HCEC 1CT (cell line): Measurements from ENCODE around the gene COL5A1.

Experiments
- DNase-seq: peaks from one replicate; pipeline ENCODE4 v3.0.0-alpha.2; 2017

COL5A1 gene

GRCh38 chr9:134626571-134627416 is 14.8 kb upstream of the COL5A1 start:
- DNase-seq = no peak

DNA sequence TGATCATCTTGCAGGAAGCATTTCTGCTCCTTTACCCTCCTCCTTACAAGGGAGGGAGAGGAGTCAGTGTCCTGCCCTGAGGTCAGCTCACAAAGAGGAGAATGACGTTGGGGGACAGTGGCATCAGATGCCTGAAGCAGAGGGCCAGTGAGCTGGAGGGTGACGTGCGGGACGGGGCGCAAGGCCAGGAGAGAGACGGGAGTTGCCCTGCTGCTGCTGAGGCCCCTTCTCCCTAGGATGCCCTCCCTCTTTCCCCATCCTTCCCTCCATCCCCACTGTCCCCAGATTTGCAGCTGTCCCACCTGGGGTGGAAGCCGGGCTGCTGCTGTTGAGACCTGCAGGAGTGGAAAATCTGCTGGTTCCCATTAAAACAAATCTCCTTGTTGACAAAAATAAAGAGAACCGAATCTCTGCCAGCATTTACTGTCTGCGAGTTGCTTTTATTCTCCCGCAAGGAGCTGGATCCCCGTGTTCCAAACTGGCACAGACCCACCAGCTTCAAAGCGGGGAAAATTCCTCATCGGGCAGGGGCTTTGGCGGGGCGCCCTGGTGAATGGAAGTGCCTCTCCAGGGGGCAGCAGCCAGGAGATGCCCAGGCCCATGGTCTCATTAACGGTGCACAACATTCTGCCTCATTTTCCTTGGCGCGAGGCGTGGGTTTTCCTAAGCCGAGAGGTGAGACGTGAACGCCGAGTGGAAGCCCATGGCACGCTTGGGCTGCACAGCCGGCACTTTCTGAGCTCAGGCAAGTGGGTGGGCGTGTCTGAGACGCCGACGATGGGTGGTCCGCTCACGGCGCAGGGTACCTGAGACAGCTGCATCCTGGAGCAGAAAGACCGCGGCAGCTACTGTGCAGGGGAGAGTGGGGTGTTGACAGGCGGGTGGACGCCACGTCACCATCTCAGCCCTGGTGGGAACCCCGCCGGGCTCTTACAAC is 13.9 kb upstream of the COL5A1 start:
- DNase-seq = no peak

- no peak for DNase-seq
Observed at GRCh38 chr9:134628354-134628736, 13.3 kb upstream of the COL5A1 start.

DNA sequence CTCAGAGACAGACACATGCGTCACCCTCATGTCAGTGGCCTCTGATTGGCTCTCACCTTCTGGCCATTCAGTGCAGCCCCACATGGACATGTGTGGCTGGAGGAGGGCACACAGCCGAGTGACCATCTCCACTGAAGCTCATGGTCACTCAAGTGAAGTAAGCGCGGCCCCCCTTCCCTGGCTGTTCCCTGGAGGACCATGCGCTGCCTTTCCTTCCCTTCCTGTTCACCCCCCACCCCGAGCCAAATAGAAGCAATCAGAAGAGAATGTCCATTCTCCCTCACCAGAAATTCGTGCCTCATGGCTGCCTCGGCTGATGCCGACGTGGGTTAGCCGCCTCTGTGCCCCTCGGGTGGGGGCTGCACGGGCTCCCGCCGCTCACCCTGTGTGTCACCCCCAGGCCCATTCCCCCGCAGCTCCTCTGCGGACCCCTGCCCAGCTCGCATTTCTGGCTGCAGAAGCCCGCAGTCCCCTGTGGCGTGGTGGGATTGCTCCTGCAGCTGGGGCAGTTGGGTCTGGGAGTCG is 12.5 kb upstream of the COL5A1 start:
- DNase-seq = no peak

DNA sequence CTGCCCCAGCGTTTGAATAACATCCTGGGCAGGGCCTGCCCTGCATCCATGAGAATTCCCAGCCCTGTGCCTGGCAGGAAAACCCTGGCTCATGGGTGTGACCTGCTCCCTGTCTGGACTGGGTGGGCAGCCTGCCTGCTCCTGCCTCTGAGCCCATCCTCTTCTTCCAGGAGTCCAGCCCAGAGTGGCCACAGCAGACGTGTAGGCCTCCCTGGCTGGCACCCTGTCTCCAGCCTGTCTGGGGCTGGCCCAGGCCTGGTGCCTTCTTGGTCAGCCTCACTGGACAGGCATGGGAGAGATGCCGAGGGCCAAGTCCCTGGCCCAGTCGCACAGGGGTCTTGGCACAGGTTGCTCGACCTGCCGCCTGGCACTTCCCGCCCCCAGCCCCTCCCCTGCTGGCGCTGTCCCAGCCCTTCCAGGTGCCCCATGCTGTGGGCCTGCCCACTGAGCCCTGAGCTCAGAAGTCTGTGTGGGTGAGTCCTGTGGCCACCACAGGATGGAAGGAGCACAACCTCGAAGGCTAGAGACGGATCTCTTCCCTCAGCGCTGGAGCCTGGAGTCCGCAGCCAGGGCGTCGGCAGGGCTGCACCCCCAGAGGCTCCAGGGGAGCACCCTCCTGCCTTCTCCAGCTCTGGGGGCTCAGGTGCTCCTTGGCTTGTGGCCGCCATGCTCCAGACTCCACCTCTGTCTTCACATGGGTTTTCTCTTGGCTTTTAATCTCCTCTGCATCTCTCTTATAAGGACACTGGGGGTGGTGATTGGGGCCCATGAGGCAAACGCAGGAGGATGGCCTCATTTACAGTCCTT is 11.8 kb upstream of the COL5A1 start:
- no peak for DNase-seq

DNA sequence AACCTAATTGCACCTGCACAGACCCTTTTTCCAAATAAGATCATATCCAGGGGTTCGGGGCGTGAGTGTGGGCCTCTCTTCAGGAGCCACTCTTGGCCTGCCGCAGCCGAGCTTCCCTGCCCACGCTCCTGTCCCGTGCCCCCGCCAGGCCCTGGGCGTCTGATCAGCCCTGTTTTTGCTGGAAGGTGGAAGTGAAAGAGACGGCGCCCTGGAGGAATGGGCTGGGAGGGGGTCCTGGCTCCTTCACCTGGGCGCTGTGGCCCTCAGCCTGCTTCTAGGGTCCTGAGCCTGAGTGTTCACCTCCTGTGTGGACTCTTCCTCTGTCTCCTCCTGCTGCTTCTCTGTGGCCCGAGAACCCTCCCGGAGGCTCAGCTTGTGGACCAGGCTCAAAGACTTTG is 11.2 kb upstream of the COL5A1 start:
- no peak for DNase-seq

GRCh38 chr9:134630861-134631260 is 10.7 kb upstream of the COL5A1 start:
- no peak for DNase-seq

GRCh38 chr9:134631881-134632280 is 9.7 kb upstream of the COL5A1 start:
- no peak for DNase-seq

- DNase-seq = no peak
Observed at GRCh38 chr9:134632329-134632728, 9.3 kb upstream of the COL5A1 start.

DNA sequence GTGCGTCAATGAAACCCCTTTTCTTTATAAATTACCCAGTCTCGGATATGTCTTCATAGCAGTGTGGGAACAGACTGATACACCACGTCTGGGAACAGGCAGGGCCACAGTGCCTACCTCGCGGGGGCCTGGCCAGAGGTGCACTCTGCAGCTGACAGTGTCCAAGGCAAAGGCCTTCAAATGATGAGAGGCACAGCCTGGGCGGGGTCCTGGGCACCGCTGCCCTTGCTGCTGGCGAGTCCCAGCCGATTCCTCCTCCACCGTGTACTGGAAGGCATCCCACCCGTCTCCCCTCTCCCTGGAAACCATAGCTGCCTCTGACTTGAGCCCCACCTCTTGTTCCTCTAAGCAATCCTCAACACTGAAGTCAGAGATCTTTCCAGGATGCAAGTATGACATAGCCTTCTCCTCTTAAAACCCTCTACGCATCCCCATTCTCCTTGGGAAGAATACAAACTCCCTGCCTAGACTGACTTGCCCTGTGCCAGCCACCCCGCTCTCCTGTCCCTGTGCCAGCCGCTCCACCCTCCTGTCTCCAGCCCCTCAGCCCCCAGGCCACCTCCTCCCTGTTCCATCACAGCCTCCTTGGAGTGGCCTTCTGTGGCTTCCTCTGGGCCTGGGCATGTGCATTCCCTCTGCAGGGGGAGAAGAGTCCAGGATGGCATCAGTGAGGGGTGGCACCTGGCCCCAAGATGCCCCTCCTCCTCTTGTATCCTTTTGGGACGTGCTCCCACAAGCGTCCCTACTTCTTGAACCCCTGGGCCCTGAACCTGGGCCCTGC is 8.1 kb upstream of the COL5A1 start:
- DNase-seq = no peak

GRCh38 chr9:134634176-134634575 is 7.4 kb upstream of the COL5A1 start:
- no peak for DNase-seq

- DNase-seq = no peak
Observed at GRCh38 chr9:134634667-134635230, 6.9 kb upstream of the COL5A1 start.

DNA sequence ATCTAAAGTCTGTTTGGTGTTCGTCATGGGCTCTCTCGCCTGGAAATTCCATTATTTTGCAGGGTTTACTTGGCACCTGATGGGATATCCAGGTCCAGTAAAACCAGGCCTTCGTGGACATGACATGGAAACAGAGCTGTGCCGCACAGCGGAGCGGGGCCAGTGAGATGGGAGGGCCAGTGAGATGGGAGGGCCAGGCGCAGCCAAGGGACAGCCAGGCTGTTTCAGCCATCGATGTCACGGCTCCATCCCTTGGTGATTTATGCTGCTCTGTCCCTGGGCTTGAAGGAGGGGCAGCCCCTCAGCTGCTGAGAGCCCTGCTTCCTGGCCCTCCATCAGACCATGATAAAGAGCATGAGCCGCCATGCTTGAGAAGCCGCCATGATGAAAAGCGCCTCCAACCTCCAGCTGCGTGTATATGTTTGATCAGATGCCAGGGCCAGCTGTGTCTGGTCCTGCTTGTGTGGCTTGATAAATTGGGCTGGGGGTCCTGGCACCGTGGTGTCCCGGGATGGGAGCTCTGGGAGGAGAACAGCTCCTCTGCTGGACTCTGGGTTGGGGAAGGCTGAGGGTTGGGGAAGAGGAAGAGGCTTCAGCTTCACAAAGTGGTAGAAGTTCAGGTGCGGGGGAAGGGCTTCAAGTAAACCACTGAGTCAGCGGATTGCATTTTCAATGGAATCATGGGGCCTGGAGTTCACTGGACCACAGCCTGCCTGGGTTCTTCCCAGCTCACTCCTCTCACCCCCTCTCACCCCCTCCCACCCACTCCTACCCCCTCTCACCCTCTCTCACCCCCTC is 6.1 kb upstream of the COL5A1 start:
- no peak for DNase-seq

DNA sequence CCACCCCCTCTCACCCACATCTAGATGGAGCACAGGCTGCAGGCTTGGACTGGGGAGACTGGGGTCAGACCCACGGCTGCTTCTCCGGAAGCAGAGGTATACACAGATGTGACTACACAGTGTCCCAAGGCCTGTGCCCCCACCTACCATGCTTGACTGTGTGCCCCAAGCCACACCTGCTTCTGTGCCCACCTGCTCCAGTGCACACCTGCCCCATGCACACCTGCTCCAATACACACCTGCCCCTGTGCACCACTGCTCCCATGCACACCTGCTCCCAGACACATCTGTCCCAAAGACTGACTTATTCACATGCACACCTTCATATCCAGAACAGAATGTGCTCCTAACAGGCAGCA is 5.5 kb upstream of the COL5A1 start:
- no peak for DNase-seq

GRCh38 chr9:134637241-134637640 is 4.4 kb upstream of the COL5A1 start:
- DNase-seq = no peak

GRCh38 chr9:134637696-134638501 is 3.7 kb upstream of the COL5A1 start:
- no peak for DNase-seq

- DNase-seq = no peak
Observed at GRCh38 chr9:134638502-134639090, 3.0 kb upstream of the COL5A1 start.

- DNase-seq = no peak
Observed at GRCh38 chr9:134639994-134640393, 1.6 kb upstream of the COL5A1 start.

DNA sequence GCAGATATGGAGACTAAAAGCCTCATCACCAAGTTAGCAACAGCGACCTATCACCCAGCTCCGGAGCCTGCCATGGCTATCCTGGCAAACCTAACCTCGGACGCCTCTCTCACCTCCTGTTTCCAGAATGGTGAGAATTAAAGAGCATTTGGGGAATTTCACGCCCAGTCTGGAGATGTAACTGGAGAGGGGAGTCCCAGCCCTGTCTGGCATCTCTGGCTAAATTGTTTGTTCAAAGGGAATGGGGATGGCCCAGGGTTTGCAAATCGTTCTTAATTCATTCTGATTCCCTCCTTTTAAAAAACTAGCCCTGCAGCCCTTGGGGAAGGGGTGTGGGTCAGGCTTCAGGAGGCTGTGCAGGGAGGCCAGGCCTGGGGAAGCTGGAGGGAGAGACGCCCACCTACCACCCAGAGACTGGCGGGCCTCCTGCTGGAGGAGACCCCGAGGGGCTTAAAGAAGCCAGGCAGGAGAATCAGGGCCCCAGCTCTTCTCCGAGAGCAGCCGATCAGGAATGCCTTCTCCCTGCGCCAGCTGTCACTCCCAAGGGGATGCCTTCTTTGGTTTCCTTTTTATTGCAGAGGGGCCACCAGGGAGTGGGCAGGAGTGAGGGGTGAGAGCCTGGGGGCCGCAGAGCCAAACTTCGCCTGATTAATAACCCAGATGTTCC is 964 bp upstream of the COL5A1 start:
- no peak for DNase-seq
